ENCODE data around the gene ADGRB2.

DNA sequence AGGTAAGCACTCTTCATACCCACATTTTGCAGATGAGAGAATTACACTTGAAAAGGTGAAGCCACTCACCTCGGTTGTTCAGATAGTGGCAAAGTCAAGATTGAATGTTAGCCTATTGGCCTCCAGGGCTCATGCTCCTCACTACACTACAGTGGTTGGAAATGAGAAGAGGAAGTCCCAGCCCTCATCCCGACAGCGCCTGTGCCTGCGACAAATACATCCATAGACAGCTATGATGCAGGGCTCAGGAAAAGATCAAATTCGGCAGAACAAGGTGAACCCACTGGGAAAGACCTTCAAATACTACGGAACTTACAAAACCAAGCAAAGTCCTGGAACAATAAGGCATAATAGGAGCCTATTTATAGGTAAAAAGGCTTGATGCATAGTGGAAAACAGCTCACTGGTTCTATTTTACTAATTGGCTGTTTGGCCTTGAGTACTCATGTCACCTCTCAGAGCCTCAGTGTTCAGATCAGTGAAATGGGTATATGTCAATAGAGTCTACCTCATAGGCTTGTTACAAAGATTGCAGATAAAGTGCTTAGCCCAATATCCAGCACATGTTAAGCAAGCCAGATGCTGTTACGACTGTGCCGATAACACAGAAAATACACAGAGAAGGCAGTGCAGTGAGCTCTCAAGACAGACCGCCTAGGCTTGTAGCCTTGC lies 48.2 kb upstream of the ADGRB2 start:
- TF ChIP-seq, protein P1, sequence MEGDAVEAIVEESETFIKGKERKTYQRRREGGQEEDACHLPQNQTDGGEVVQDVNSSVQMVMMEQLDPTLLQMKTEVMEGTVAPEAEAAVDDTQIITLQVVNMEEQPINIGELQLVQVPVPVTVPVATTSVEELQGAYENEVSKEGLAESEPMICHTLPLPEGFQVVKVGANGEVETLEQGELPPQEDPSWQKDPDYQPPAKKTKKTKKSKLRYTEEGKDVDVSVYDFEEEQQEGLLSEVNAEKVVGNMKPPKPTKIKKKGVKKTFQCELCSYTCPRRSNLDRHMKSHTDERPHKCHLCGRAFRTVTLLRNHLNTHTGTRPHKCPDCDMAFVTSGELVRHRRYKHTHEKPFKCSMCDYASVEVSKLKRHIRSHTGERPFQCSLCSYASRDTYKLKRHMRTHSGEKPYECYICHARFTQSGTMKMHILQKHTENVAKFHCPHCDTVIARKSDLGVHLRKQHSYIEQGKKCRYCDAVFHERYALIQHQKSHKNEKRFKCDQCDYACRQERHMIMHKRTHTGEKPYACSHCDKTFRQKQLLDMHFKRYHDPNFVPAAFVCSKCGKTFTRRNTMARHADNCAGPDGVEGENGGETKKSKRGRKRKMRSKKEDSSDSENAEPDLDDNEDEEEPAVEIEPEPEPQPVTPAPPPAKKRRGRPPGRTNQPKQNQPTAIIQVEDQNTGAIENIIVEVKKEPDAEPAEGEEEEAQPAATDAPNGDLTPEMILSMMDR (IDR thresholded peaks at IDR 0.05): no peak
- TF ChIP-seq POLR2AphosphoS5 (IDR thresholded peaks at IDR 0.05; ENCODE audit: low read depth, low read length) (no peak), TCF7L2 (IDR thresholded peaks at IDR 0.05; ENCODE audit: low read depth, low read length) (no peak), SIN3A (IDR thresholded peaks at IDR 0.05; ENCODE audit: borderline replicate concordance, insufficient read depth, low read depth, low read length) (no peak)
- TF ChIP-seq, protein P2, sequence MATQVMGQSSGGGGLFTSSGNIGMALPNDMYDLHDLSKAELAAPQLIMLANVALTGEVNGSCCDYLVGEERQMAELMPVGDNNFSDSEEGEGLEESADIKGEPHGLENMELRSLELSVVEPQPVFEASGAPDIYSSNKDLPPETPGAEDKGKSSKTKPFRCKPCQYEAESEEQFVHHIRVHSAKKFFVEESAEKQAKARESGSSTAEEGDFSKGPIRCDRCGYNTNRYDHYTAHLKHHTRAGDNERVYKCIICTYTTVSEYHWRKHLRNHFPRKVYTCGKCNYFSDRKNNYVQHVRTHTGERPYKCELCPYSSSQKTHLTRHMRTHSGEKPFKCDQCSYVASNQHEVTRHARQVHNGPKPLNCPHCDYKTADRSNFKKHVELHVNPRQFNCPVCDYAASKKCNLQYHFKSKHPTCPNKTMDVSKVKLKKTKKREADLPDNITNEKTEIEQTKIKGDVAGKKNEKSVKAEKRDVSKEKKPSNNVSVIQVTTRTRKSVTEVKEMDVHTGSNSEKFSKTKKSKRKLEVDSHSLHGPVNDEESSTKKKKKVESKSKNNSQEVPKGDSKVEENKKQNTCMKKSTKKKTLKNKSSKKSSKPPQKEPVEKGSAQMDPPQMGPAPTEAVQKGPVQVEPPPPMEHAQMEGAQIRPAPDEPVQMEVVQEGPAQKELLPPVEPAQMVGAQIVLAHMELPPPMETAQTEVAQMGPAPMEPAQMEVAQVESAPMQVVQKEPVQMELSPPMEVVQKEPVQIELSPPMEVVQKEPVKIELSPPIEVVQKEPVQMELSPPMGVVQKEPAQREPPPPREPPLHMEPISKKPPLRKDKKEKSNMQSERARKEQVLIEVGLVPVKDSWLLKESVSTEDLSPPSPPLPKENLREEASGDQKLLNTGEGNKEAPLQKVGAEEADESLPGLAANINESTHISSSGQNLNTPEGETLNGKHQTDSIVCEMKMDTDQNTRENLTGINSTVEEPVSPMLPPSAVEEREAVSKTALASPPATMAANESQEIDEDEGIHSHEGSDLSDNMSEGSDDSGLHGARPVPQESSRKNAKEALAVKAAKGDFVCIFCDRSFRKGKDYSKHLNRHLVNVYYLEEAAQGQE (IDR thresholded peaks at IDR 0.05; ENCODE audit: insufficient read depth in 1 of 2, low read depth in 2 of 2, low read length in 1 of 2): no peak
